Muscle of leg (tissue), 11 donors: ENCODE measurements around the gene BEAN1. TPM values are rescaled to one million over a fixed set of nuclear protein-coding genes. Genes with fewer than 3 reads are reported as not detected.

Experiments used
- DNase-seq: peaks from one replicate; pipeline ENCODE4 v3.0.0; 2013
- H3K27ac ChIP-seq: one replicate; pipeline ENCODE4 v1.5.1; 2013; ENCODE audit warnings: mild to moderate bottlenecking, low read length, control low read depth
- H3K27me3 ChIP-seq: one replicate; pipeline ENCODE4 v1.6.1; 2013; ENCODE audit warnings: low read length; ENCODE audit not compliant: control insufficient read depth, insufficient read depth
- H3K36me3 ChIP-seq: one replicate; pipeline ENCODE4 v1.6.1; 2013; ENCODE audit warnings: low read length; ENCODE audit not compliant: control insufficient read depth, insufficient read depth
- H3K4me1 ChIP-seq: one replicate; pipeline ENCODE4 v1.6.1; 2013; ENCODE audit warnings: low read length; ENCODE audit not compliant: control insufficient read depth, insufficient read depth
- H3K4me3 ChIP-seq: one replicate; pipeline ENCODE4 v1.5.1; 2013; ENCODE audit warnings: low read length, control low read depth
- H3K9me3 ChIP-seq: replicated peaks from 2 replicates; pipeline ENCODE4 v1.6.1; 2013; ENCODE audit warnings: low read depth, low read length; ENCODE audit not compliant: control insufficient read depth
- WGBS: methylation state at CpG from one replicate; pipeline ENCODE4 v1.1.5; 2013; ENCODE audit warnings: missing lambda C conversion rate; ENCODE audit not compliant: insufficient coverage; 5-methylcytosine and 5-hydroxymethylcytosine counted together
- polyA plus RNA-seq, 8 donors: library from polyadenylated mRNA; unstranded; fragments of 120-200 nt; gene quantifications; one replicate each; pipeline versions ENCODE4 v1.2.1 to v1.2.3, GENCODE V29; 2013; ENCODE audit warnings: inconsistent platforms in 1 of 8, low replicate concordance in 1 of 8; ENCODE audit not compliant: insufficient read length in 8 of 8, insufficient read depth in 1 of 8
- total RNA-seq: library from RNA; stranded (reverse); fragments of 120-200 nt; gene quantifications from one replicate; pipeline ENCODE4 v1.2.4, GENCODE V29; 2013

Gene BEAN1
- total and polyA plus RNA-seq, 9 donors, result 0.40 to 2.1 (median 0.80) TPM

GRCh38 chr16:66420396-66420795, 6.7 kb upstream of the BEAN1 start:
- Histone ChIP-seq H3K9me3 (peaks cover 2% of the 10 kb centered on the region), H3K36me3 (no peaks in the 10 kb centered on the region), H3K4me1 (no peaks in the 10 kb centered on the region), H3K27me3 (peaks cover 24% of the 10 kb centered on the region), H3K27ac (no peak overlapping the region), H3K4me3 (no peak overlapping the region)
- no CpG with 5 or more reads among the region's 1 CpG for WGBS
- no peak for DNase-seq

DNA sequence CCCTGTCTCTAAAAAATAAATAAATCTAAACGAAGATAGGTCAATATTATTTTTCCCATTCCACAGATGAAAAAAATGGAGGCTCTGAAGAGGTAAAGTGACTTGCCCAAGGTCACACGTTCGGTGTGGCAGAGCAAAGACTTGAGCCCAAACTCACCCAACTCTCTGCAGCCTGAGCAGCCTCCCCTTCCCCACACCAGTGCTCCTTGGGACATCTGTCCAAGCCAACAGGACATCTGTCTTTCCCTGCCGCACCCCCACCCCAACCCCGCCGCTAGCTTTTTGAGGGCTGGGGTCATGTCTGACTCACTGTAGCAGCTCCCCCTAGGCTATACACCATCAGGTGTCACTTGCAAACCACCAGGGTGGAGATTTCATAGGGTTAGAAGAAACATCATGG, 5.2 kb upstream of the BEAN1 start:
- H3K4me1 ChIP-seq, result peaks cover 8% of the 10 kb centered on the region
- WGBS, result 50% methylated on average over 2 of the region's 6 CpGs
- DNase-seq, result no peak
- H3K9me3 ChIP-seq, result peaks cover 2% of the 10 kb centered on the region
- H3K4me3 ChIP-seq, result no peak overlapping the region
- peaks cover 38% of the 10 kb centered on the region for H3K27me3 ChIP-seq
- no peak overlapping the region for H3K27ac ChIP-seq
- no peaks in the 10 kb centered on the region for H3K36me3 ChIP-seq

GRCh38 chr16:66422366-66422765, 4.7 kb upstream of the BEAN1 start:
- 58% methylated on average over 2 of the region's 2 CpGs for WGBS
- Histone ChIP-seq H3K4me1 (peaks cover 8% of the 10 kb centered on the region), H3K36me3 (no peaks in the 10 kb centered on the region), H3K9me3 (no peaks in the 10 kb centered on the region), H3K27ac (no peak overlapping the region), H3K4me3 (no peak overlapping the region), H3K27me3 (peaks cover 38% of the 10 kb centered on the region)
- DNase-seq, result no peak

DNA sequence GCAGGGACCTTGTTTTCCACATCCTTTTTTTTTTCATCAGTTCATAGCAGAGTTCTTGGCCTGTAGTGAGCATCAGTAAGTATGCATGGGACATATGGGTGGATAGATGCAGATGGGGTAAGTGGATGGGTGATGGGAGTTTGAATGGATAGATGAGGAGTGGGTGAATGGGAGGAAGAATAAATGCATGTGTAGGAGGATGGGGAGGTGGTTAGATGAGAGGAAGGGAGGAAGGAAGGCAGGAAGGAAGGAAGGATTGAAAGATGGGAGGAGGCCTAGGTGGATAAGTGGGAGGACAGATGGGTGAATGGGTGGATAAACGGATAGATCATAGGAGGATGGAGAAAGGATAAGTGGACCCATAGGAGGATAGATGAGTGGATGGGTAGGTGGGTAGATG, 3.9 kb upstream of the BEAN1 start:
- no peak for DNase-seq
- Histone ChIP-seq H3K9me3 (no peaks in the 10 kb centered on the region), H3K4me1 (peaks cover 16% of the 10 kb centered on the region), H3K36me3 (no peaks in the 10 kb centered on the region), H3K4me3 (no peak overlapping the region), H3K27ac (no peak overlapping the region), H3K27me3 (peaks cover 45% of the 10 kb centered on the region)
- 70% methylated on average over 1 of the region's 1 CpG for WGBS

DNA sequence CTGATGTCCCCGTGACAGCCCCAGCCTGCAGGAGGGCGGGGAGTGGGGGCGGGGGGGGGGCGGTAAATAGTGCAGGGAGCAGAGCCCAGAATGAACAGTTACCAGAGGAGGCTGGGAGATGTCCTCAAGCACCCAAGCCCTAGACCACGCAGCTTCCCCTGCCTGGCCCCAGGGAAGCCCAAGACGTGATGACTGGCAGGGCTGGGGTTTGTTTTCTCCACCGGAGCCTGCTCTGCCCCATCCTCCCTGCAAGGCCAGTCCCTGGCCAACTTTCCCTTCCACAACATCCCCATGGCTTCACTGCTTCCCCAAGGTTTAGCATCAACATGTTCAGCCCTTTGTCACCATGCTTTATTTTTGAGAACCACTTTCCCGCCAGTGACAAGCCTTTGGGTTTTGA, 1.4 kb upstream of the BEAN1 start:
- no peak overlapping the region for H3K4me3 ChIP-seq
- H3K36me3 ChIP-seq, result no peaks in the 10 kb centered on the region
- peaks cover 17% of the 10 kb centered on the region for H3K4me1 ChIP-seq
- no peak overlapping the region for H3K27ac ChIP-seq
- H3K9me3 ChIP-seq, result no peaks in the 10 kb centered on the region
- no peak for DNase-seq
- WGBS, result 9% methylated on average over 4 of the region's 8 CpGs
- H3K27me3 ChIP-seq, result peaks cover 60% of the 10 kb centered on the region

DNA sequence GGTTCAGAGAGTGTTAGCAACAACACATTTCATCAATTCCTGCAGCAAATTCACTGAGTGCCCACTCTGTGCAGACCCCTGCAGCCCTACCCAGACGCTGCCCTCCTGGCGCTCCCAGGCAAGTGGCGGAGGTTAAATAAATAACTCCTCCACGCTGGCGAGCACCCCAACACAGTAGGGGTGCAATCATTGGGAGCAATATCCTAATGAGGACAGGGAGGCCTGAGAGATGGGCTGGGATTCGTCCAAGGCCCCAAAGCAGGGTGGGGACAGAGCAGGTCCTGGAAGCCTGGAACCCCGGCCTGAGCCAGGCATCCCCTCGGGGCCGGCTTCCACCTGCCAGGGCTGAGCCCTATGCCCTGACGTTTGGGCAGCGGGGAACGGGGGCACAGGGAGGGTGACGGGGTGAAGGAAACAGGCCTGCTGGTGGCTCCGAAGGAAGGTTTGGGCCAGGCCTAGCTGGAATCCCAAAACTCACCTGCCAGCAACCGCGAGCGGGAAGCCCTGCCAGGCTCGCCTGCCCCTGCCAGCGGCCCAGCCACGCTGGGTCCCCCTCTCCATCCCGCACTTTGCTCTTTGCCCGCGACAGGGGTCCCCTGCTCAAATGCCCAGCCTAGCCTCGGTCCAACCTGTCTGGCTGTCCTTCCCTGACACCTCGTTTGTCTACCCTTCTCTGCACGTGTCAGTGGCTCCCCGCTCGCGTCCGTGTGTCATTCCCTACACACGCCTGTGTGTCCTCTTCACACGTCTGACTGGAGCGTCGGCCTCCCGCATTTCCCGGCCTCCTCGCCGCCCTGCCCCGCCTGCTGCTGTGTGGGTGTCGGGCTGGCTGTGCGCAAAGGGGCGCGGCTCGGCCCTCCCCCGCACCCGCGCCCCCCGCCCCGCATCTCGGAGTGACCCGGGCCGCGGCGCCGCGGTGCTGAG, 721 bp upstream of the BEAN1 start:
- peaks cover 63% of the 10 kb centered on the region for H3K27me3 ChIP-seq

DNA sequence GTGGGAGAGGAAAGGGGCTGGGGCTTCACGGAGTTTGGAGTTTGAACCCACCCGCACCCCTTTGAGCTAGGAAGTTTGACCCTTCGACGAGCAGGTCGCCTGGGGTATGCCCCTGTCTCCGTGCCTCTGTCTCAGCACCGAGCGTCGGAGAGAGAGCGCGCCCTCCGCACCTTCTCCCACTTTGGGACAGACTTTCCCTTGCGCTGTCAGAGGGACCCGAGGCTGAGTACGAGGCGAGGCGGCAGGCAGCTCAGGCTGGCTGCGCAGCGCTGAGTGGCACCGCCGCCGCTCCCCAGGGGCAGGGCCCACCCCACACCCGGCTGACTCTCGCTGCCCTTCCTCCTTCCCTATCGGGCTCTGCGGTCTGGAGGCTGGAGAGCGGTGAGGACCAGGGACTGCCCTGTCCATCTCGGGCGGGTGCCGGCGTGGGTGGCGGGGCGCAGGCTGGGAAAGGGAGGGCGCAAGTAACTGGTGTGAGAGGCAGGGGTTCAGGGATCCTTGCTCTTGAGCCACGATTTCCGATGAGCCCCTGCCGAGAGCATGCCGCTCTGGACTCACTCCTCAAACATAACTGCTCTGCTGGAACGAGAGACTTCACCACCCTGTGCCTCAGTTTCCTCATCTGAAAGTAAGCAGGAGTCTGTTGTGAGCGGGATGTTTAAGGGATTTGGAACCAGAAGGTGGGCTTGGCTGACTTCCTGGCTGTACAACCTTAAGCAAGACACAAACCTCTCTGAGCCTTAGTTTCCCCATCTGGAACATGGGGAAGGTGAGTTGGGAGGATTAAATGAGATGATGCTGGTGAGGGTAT, 981 bp downstream of the BEAN1 start:
- 2% methylated on average over 22 of the region's 40 CpGs for WGBS
- Histone ChIP-seq H3K4me1 (peaks cover 17% of the 10 kb centered on the region), H3K9me3 (no peaks in the 10 kb centered on the region), H3K27me3 (peaks cover 70% of the 10 kb centered on the region), H3K4me3 (no peak overlapping the region), H3K27ac (no peak overlapping the region), H3K36me3 (no peaks in the 10 kb centered on the region)
- no peak for DNase-seq

More for the DNA sequence above, 721 bp upstream of the BEAN1 start:
- Histone ChIP-seq H3K4me3 (peak overlapping the region; percentile 32), H3K4me1 (peaks cover 17% of the 10 kb centered on the region), H3K27ac (no peak overlapping the region), H3K9me3 (no peaks in the 10 kb centered on the region), H3K36me3 (no peaks in the 10 kb centered on the region)
- 2% methylated on average over 51 of the region's 56 CpGs for WGBS
- DNase-seq, result no peak

DNA sequence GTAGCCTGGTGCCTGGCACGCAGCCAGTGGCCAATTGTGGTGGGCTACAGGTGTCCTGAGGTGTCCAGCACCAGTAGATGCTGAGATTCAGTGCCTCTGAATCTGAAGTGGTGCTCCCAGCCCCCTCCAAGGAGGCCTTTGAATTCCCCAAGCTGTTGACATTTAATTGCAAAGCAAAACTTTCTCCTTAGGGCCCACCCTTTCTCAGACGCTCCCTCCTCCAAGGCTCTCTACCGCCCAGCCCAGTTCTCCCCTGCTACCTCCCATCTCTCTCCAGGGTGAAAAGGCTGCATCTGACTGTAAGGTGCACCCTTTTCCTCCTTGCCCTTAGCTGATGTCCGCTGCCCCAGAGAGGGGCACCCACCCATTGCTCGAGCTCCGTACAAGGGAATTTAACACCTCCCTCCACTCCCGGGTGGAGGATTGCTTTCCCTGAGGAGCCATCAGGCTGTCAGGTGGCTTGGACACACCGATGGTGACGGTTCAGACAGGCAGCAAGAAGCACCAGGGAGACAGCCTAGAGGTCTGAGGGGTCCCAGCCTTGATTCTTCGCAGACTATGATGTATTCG, 1.7 kb downstream of the BEAN1 start:
- no peak overlapping the region for H3K27ac ChIP-seq
- H3K4me1 ChIP-seq, result peaks cover 17% of the 10 kb centered on the region
- DNase-seq, result no peak
- no peaks in the 10 kb centered on the region for H3K9me3 ChIP-seq
- H3K4me3 ChIP-seq, result no peak overlapping the region
- WGBS, result 16% methylated on average over 8 of the region's 11 CpGs
- no peaks in the 10 kb centered on the region for H3K36me3 ChIP-seq
- H3K27me3 ChIP-seq, result peaks cover 73% of the 10 kb centered on the region

- DNase-seq, result no peak
- Histone ChIP-seq H3K4me3 (no peak overlapping the region), H3K27ac (no peak overlapping the region), H3K36me3 (no peaks in the 10 kb centered on the region), H3K4me1 (peaks cover 17% of the 10 kb centered on the region), H3K27me3 (peaks cover 67% of the 10 kb centered on the region), H3K9me3 (no peaks in the 10 kb centered on the region)
- WGBS, result 26% methylated on average over 6 of the region's 9 CpGs
These were observed 2.3 kb downstream of the BEAN1 start for GRCh38 chr16:66429290-66429962.
